GM18505 (cell line): Measurements from ENCODE around the gene LRGUK.
"Not testable (repeated sequence)": the region's sequence is repeated elsewhere in the genome, so short reads cannot be mapped to it uniquely, and the experiment has no call there.

Source experiments
- ATAC-seq: cut with Tn5 transposase; IDR thresholded peaks from one replicate; pipeline ENCODE4 v1.9.1; 2021; ENCODE audit not compliant: unreplicated experiment
- POLR2A ChIP-seq: IDR thresholded peaks from 4 replicates; pipeline ENCODE4 v1.6.1; 2011; ENCODE audit warnings: borderline replicate concordance; ENCODE audit not compliant: insufficient read depth, insufficient read length; ENCODE audit errors: extremely low read depth

Gene LRGUK

GRCh38 chr7:134126966-134127848, at the start of gene LRGUK:
TSS of gene LRGUK (plus strand) at chr7:134127340. CDS start at chr7:134127368, 28 bp downstream.
- no peak for TF ChIP-seq POLR2A
- peak; percentile 100 for ATAC-seq

- ATAC-seq: not testable (repeated sequence)
These were observed 49.6 kb upstream of the LRGUK start for GRCh38 chr7:134077560-134077959.

- TF ChIP-seq POLR2A: no peak
- ATAC-seq: no peak
These were observed 48.1 kb upstream of the LRGUK start for GRCh38 chr7:134078991-134079390.

GRCh38 chr7:134081695-134082094, 45.4 kb upstream of the LRGUK start:
- TF ChIP-seq POLR2A: no peak
- ATAC-seq: no peak

- no peak for ATAC-seq
- TF ChIP-seq POLR2A: no peak
These were observed 43.2 kb upstream of the LRGUK start for GRCh38 chr7:134083766-134084487.

- no peak for TF ChIP-seq POLR2A
- peak; percentile 62 for ATAC-seq
These were observed 42.5 kb upstream of the LRGUK start for GRCh38 chr7:134084488-134085144.

- TF ChIP-seq POLR2A: no peak
- ATAC-seq: no peak
These were observed 41.8 kb upstream of the LRGUK start for GRCh38 chr7:134085311-134085710.

- ATAC-seq: no peak
- TF ChIP-seq POLR2A: no peak
These were observed 40.0 kb upstream of the LRGUK start for GRCh38 chr7:134086998-134087735.

- no peak for ATAC-seq
- no peak for TF ChIP-seq POLR2A
These were observed 38.9 kb upstream of the LRGUK start for GRCh38 chr7:134088199-134088598.

GRCh38 chr7:134089446-134089845, 37.7 kb upstream of the LRGUK start:
- TF ChIP-seq POLR2A: no peak

GRCh38 chr7:134098072-134098471, 29.1 kb upstream of the LRGUK start:
- no peak for TF ChIP-seq POLR2A

More at GRCh38 chr7:134089446-134089845, 37.7 kb upstream of the LRGUK start:
- ATAC-seq: no peak

GRCh38 chr7:134101716-134102115, 25.4 kb upstream of the LRGUK start:
- no peak for TF ChIP-seq POLR2A
- ATAC-seq: no peak

More at GRCh38 chr7:134098072-134098471, 29.1 kb upstream of the LRGUK start:
- no peak for ATAC-seq

GRCh38 chr7:134104166-134104565, 23.0 kb upstream of the LRGUK start:
- no peak for ATAC-seq
- TF ChIP-seq POLR2A: no peak
